ENCODE results near the gene SMYD3. TPM values are rescaled to one million over a fixed set of nuclear protein-coding genes. Genes with fewer than 3 reads are reported as not detected.
A peak's percentile ranks its signal among the peaks of the same experiment; 100 is the strongest.

Gene SMYD3
- total RNA-seq, 1 donor from 2014 or later: 26.7 TPM

DNA sequence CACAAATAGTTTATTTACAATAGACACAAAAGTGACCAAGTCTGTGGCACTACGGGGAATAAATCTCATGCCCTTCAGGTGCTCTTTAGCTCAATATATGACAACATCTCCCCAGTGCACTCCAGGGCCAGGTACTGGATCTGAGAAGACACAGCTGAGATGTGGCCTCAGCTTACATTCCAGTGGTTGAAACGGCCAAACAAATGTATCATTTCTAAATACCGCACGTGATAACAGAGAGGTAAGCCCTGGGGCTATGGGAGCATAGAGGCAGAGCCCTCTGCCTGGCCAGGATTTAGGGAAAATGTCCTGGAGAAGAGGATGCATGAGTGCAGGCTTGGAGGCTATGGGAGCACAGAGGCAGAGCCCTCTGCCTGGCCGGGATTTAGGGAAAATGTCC lies 630.5 kb downstream of the SMYD3 start:
- DNase-seq (ENCODE audit: low read depth, low spot score): no peak

DNA sequence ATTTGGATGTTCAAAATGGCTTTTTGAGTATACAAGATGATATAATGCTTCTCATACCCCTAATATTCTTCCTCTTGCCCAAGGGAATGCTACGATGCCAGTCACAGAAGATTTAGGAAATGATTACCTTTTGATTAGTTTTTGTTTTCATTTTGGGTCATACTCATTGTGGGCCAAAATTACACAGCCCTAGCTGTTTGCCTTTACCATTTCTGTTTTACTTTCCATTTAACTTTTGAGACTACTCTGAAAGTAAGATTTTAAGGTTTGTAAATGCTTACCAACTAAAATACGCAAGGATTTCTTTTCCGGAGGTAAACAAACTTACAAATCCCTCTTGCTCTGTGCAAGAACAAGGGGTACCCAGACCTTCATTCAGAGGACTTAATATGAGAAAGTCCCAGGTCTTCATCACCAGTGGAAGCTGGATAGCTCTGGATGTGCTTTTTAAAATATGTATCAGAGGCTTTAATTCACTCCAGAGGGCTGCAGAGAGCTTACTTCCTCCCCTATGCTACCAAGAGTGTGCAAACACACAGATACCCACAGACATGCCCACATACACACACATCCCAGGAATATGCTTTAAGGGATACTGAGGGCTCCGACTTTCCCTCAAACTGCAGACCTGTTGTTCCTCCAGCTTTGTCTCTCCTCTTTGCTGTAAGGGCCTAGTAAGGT lies 631.4 kb downstream of the SMYD3 start:
- no peak for DNase-seq (ENCODE audit: low read depth, low spot score)

DNA sequence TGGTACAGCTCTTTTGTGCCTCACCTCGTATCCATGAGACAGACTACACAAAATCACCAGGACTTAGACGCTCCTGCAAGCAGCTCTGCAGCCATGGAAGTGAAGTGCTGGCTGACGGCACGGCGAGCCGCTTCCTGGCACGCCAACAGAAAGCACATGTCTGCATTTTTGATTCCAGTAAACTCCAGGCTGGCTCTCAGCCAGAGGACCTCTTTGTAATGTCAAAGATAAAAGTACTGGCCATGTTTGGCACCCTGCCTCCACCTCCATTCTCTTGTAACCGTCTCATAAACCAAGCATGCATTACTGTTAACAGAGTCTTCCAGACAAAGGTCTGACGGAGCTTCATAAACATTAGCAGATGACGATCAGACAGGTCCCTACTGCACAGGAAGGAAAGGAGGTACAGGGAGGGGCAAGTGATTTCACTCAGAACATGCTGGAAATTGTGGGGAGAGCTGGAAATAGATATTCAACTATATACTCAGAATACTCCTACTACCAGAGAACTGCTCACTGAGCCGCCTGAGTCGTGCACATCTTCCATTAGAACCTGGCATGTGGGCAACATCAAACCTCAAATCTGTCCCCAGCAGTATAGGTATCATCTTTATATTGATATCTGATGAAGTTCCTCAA lies 632.0 kb downstream of the SMYD3 start:
- peak; percentile 88 for DNase-seq (ENCODE audit: low read depth, low spot score)

DNA sequence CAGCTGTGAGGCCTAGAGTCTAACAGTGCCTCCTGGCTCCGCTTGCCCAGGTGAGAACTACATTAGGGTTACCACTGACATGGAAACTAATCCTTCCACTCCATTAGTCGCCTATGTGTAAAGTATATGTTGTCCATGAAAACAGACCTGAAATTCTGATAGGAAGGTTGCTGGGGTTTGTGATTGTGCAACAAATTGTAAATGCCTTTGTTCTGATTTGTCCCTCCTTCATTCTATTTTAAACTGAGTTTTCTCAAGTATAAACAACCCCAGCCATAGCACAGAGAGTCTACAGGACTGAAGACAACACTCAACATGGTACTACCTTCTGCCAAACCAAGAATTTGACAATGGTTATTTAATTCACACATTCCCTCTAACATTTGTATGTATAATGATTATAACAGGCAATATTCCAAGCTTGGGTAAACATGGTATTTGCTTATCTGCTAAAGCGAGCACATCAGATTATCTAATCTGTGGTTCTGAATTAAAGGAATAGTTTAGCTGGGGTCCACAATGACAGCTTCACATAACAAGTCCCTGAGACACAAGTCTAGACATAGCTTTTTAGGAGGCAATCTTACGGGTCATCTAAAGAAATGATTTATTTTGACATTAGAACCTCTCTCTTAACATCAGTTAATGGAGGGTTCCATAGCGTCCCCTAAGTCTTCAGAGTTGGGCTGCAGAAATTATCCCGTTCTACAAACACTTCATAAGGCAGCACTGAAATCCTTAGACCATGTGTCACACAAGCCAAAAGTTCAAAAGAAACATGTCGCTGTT lies 633.0 kb downstream of the SMYD3 start:
- DNase-seq (ENCODE audit: low read depth, low spot score): no peak

DNA sequence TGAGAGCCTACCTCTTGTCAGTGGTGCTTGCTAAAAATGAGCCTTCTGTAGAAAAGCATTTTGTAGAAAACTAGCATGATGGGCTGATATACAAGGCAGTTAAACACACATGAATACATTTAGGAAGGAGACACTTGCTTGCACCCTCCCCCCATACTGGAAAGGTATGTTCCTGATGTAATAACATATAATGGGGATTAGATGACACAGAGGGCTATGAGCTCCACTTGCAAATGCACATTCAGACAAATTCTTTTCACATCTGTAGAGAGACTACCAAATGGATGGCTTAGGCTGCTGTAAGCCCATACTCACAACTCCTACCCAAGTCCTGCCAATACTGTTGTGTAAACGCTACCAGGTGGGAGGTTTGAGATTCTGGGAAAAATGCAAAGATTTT lies 634.0 kb downstream of the SMYD3 start:
- no peak for DNase-seq (ENCODE audit: low read depth, low spot score)

DNA sequence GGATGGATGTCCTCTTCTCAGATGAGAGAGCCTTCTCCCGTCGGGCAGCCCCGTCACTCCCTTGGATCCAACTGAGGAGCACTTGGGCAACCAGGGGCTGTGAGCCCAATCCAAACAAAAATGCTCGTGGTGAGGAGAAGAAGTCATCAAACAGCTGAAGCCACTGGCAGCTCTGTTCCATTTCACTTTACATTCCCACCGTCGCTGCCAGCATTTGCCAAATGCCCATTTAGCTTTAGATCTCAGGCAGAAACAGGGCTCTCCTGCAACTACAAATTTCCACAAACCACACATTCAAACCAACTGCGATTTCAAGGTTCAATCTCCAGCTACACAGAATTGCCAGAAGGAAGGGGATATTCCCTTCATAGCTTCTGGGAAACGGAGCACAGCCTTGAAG lies 634.6 kb downstream of the SMYD3 start:
- DNase-seq (ENCODE audit: low read depth, low spot score): no peak

DNA sequence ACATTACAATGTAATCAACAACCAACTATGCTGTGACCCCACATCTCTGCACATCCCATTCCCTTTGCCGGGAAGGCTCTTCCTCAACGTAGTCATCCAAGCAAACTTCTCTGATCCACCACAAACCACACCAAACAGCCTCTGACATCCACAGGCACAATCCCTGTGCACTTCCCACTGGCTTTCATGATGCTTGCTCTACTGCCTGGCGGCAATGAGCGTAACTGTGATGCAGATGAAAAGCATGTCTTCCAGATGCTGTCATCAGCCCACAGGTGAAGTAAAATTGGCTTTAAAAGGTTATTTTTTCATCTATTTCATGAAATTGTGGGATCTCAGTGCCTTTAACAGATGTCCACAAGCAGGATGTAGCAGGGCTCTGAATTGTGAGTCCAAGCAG lies 635.2 kb downstream of the SMYD3 start:
- DNase-seq (ENCODE audit: low read depth, low spot score): no peak

DNA sequence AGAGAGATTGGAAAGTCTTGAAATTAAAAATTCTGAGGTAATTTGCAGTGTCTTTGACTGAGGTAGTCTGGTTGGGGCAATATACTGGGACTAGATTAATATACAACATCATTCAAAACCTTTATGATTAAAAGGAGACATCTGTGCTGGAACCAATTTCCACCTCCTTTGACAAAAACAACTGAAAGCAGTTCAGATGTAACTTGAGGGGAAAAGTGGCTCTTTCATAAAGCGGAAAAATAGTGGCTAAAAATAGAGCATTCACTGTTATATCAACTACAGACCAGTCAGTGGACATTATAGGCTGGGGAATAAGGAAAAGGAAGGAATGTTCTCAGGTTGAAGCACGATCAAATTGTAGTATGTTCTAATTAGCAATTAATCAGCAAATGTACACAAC lies 635.9 kb downstream of the SMYD3 start:
- no peak for DNase-seq (ENCODE audit: low read depth, low spot score)

DNA sequence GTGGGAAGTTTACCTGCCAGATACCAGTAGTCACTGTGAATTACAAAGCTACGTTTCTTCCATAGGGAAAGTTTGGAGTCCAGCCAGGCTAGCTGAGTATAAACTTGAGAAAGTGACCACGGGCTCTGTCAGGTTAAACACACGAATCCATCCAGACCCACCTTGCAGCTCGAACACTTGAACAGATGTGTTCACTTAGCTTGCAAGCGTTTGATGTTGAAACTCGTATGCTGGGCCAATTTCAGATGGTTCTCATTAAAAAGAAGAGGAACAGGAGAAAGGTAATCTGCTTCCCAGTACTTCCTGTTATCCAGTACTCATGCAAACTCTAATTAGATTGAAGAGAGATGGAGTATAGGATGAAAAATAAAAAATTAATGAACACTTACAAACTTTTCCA lies 636.4 kb downstream of the SMYD3 start:
- DNase-seq (ENCODE audit: low read depth, low spot score): no peak

DNA sequence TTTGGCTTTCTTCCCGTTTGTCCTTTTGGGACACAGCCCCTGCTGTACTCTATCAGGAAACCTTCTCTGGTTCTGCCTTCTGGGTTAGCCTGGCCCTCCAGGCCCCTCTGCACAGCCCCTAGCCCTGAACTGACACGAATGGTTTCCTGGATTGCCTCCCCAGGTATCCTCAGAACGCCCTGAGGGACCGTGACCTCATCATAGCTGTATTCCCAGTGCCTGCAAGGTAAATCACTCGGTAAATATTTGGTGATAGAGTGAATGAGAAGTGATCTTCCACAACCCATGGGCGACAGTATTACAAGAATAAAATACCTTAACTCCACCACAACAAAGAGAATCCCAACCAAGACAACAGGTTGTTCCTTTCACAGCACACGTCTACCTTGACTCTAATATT lies 637.2 kb downstream of the SMYD3 start:
- DNase-seq (ENCODE audit: low read depth, low spot score): no peak

DNA sequence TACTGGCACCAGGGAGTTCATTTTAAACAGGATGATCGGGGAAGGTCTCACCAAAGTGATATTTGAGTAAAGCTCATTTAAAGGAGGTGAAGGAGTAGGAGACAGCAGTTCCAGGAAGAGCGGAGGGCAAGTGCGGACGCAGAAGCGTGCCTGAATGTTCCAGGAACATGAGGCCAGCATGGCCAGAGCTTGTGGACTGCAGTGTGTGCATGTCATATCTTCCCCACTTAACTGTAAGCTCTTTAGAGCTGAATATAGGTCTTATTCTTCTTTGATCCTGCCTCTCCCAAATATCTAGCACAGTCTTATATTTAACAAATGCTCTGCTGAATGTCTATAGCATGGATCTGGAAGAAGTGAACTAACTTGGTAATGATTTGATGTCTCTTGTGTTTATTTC lies 639.3 kb downstream of the SMYD3 start:
- no peak for DNase-seq (ENCODE audit: low read depth, low spot score)

DNA sequence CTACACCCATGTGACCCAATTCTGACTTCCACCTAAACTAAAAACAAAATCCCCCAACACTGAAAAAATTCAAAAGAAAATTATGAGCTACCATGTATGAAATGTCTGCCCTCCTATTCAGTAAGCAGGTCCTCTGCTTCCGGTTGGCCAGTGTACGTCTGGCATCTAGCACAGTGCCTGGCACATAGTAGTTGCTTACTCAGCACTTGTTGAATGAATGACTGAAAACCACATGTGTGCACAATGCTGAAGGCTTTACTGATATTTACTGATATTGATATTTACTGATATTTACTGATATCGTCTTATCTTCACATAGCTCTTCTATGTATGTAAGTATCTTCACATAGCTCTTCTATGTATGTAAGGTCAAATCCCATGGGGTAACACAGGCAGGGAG lies 642.2 kb downstream of the SMYD3 start:
- DNase-seq (ENCODE audit: low read depth, low spot score): no peak

DNA sequence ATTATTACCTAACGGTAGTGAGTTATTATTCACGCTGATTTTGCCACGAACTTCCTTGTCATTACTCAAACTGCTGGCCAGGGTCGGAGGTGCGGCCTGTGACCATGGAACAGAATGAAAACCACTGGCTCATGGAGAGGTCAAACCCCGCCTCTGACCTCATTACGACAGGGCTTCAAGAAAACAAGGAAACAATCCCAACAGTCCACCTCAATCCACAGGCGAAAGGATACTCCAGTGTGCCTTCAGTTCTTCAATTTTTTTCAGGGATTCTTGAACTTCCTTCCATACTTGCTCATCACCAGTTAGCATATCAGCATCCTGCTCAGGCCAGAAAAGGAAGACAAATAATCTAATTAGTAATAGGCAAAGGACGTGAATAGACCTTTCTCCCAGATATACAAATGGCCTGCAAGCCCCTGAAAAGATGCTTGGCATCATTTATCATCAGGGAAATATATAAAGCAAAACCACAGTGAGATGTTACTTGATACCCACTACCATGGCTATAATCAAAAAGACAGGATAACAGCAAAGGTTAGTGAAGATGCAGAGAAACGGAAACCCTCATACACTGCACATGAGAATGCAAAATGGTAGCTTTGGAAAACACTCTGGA lies 643.4 kb downstream of the SMYD3 start:
- DNase-seq (ENCODE audit: low read depth, low spot score): no peak

DNA sequence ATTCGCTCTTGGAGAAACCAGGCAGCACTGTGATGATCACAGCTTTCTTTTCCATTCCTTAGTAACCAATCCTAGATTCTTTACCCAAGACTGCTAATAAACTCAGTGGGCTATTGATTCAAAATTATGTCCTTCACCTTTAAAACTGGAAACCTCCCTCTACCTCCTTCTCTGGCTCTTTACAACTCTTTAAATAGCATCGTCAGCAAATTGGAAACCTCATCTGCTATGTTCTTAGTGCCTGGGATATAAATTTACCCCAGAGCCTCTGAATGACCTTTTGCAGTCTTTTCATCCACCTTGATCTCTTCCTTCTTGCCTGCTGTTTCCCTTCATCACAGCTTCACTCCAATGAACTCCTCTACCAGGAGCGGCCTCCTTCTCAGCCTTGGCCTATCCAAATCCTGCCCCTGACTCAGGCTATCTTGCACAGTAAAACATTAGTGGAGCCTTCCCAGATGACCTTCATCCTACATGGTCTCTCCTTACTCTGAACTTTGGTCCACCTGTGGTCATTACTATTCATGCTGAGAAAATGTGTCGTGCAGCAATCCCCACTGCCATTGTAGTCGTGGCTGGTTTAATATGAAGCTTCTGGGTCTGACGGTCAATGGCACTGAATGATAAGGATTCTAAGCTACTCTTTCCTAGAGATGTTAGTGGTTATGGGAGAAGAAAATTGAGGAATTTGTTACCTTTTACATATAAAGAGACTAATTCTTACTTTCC lies 644.1 kb downstream of the SMYD3 start:
- no peak for DNase-seq (ENCODE audit: low read depth, low spot score)

DNA sequence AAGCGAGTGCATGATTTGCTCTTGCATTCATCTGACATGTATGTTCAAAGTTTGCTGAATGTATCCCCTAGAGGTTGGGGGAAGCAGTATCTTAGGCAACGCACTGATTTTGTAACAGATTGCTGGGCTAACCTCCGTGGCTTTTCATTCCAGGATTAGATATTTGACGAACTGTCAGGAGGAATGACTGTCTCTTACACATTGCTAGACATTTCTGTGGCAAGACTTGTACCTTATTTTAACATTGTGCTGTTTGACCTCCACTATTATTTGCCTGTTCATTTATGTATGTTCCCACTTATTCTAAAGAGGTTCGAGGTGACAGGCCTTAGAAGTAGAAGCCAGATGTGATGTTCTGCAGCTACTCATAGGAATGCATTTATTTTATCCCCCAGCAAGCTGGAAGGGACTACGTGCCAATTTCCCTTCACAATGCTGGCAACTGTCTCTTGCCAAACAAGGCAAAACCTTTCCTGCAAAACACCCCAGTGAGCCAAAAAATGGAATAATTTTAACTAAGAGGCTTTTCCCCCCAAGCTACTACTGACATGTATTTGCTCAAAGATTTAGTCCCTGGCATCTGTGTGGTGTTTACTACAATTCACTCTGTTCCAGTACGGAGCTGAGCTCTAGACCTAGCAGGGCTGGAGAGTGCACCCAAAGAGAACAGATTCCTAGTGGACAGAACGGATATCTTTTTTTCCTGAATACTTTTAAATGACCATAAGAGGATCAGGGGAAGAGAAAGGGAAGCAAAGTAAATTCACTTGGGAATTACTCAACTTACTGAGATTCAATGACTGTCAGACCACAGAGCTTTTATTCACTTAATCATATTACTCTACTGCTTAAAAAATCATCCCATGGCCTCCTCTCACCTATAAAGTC lies 646.2 kb downstream of the SMYD3 start:
- no peak for DNase-seq (ENCODE audit: low read depth, low spot score)

DNA sequence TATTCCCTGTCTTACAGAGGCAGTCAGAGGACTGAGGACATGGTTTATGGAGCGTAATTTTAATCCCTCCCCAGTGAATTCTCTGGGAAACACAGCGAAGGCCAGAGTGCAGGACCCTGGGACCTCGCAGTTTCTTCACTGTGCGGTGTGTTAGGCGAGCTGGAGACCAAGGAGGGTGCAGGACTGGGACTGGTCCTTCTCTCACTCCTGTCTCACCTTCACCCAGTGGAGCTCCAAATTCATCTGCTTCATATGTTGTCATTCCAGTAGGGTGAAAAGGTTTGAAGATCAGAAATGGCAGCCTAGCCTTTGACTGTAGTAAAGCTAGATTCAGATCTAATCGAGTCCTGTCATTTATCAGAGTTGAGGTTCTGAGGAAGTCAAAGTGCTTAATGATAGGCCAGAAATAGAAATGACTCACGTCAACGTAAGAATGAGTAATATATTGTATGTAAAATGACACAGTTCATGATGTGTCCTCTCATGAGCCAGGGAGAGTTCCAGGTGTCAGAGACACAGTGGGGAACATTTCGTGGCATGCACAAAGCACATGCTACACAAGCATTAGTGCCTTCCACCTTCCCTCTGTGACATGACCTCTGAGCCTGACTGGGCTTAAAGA lies 647.5 kb downstream of the SMYD3 start:
- no peak for DNase-seq (ENCODE audit: low read depth, low spot score)

DNA sequence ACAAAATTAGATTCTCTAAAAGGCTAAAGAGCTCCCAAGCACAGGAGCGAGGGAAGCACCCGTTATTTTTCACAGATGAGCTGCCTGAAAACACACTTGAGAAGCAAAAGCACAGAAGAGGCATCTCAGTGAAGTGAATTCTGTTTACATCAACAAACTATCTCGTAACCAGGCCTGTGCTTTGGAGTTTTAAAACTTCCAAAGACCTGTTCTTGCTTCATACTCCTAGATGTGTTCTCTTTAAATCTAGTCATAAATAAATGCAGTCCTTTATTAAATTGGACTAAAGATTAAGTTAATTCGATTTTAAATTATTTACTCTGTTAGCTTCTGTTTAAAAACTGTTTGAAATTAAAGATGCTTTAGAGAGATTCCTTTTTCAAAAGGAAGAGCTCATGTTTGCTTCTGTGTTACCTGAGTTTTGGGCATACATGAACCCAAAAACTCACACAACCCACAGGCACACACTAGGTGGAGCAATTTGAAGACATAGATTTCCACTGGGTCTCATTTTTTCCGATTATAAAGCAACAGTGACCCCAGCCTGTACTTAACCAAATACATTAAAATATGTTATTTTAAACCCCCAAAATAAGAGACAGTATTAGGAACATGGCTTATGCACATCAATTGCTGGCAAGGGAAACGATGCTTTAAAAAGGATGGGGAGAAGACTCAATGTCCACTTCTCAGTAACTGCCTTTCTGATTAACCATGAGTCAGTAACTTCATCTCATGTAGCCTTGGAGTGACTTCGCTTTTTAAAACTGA lies 648.2 kb downstream of the SMYD3 start:
- DNase-seq (ENCODE audit: low read depth, low spot score): no peak

DNA sequence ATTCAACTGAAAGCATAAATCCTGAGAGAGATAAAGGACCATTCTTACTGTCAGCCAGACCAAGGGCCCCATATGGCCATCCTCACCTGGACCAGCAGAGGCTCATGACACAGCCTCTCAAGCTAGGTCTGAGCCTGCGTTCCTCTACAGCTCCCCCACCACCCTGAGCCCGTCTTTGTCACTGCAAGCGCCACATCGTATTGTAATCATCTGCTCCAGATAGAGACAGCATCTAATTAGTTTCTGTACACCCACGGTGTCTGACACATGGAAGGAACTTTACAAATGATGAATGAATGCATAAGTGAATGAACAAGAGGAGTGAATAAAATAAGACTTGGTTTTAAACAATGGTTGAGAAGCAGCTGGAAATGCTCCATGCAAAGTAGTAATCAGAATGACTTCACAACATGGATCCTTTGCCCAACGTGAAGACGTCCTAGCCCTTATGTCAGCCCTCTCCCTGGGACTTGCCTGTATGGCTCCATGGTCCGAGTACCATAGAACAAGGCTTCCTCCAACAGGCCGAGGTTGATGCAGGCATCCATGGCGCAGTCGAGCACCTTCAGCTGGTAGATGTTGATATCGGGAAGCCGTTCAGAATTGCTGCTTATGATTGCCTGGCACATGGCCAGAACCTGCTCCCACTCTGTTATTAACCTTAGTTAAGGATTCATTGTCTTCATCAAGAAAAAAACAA lies 648.9 kb downstream of the SMYD3 start:
- DNase-seq (ENCODE audit: low read depth, low spot score): no peak

All from pulmonary artery endothelial cell (primary cell).